ENCODE data around the gene PASK. TPM values are rescaled to one million over a fixed set of nuclear protein-coding genes. Genes with fewer than 3 reads are reported as not detected.

Gene PASK
- total and polyA plus RNA-seq, 7 experiments from 2014 or later: 15.0 to 160 (median 78.3) TPM

DNA sequence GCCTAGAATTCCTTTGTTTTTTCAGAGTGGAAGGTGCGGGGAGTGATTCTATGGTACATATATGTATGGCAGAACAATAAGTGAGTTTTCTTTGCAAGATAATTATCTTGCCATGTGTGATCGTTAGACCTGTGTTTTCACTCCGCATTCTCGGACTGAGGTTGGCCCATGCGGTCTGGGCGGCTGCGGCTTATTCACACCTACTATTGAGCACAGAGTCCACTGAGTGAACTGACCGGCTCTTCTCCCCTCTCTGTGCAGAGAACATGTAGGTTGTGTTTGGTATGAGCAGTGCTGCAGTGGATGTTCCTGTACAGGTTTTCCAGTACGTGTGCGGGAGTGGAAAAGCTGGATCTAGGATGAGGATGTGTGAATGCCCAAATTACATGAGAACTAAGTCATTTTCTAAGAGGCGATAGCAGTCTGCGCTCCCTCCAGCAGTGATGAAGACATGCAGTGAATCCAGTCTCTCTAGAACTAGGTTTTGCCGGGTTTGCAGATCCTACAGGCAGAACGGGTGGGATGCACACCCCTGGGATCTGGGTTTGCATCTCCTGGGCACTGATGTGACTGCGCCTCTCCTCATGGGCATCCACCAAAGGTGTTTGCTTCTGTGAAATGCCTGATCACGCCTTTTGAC is 74.3 kb downstream of the PASK start:
- H3K4me1 ChIP-seq (ENCODE audit: control insufficient read depth in 2 of 2, insufficient read depth in 2 of 2, low read length in 2 of 2): no peaks in the 10 kb centered on the region
- no peaks in the 10 kb centered on the region for H3K27me3 ChIP-seq (ENCODE audit: control insufficient read depth in 2 of 2, insufficient read depth in 2 of 2, low read length in 2 of 2)
- Mint-ChIP-seq H3K9me3 (no peaks in the 10 kb centered on the region), H3K36me3 (peaks cover 0 to 12% (median 3%) of the 10 kb centered on the region in 5 donors), H3K27ac (peak overlapping the region in 1 of 9 donors; percentile 34), H3K4me3 (no peak overlapping the region), H3K27me3 (no peaks in the 10 kb centered on the region), H3K4me1 (peaks cover 0 to 21% (median 14%) of the 10 kb centered on the region in 7 donors)
- ATAC-seq: no peak
- peaks cover 0 to 23% (median 4%) of the 10 kb centered on the region in 3 experiments for H3K36me3 ChIP-seq (ENCODE audit: control insufficient read depth in 2 of 3, insufficient read depth in 3 of 3, low read length in 3 of 3)
- no peak for DNase-seq
- ChIA-PET POLR2A (no interaction called here), CTCF (no interaction called here)
- H3K27ac ChIP-seq (ENCODE audit: low read depth, low read length): no peak overlapping the region
- intact Hi-C loops (cut with micrococcal nuclease): loop anchor here (5.0 to 10.0 kb wide), 3 partner anchors 60 to 142 kb away; no protein-coding TSS in a partner anchor
- H3K9me3 ChIP-seq (ENCODE audit: control insufficient read depth in 2 of 3, low read length in 3 of 3): no peaks in the 10 kb centered on the region
- no peak overlapping the region for H3K4me3 ChIP-seq (ENCODE audit: low read length)

DNA sequence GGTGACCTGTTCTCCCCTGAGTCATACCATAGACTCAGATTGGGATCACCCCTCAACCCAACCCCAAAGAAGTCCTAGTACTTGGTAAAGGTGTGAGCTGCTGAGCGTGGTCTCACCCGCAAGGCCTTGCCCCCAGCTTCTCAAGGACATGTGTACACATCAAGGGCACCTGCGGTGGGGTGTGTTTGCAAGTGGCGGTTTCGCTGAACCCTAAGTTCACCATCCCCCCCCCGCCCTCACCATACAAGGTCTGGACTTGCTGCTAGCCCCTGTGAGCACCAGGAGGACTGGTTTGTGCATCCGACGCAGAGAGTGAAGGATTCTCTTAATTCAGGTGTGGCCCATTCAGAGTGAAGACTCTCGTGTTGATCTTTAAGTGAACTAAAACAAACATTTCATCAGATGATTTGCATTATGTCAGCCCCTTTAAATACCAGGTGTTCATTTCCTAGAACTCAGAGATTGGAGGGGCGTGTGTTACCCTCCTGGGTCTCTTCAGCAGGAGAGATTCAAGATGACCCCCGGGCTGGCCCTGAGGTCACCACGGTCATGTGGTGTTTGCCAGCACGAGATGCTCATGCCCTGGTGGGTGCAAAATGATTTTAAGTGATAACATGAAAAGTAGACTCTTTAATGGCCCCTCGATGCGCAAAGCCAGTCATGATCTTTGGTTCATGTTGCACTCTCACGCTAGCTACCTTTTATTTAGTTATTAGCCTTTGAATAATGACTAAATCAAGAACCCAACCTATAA is 75.0 kb downstream of the PASK start:
- Mint-ChIP-seq H3K27ac (peak overlapping the region in 2 of 9 donors; percentile 55 to 58), H3K27me3 (no peaks in the 10 kb centered on the region), H3K9me3 (no peaks in the 10 kb centered on the region), H3K36me3 (peaks cover 0 to 12% (median 3%) of the 10 kb centered on the region in 5 donors), H3K4me3 (no peak overlapping the region), H3K4me1 (peaks cover 0 to 17% (median 14%) of the 10 kb centered on the region in 7 donors)
- no peak for ATAC-seq
- Histone ChIP-seq H3K27ac (ENCODE audit: low read depth, low read length) (no peak overlapping the region), H3K9me3 (ENCODE audit: control insufficient read depth in 2 of 3, low read length in 3 of 3) (no peaks in the 10 kb centered on the region), H3K4me3 (ENCODE audit: low read length) (no peak overlapping the region), H3K27me3 (ENCODE audit: control insufficient read depth in 2 of 2, insufficient read depth in 2 of 2, low read length in 2 of 2) (no peaks in the 10 kb centered on the region), H3K4me1 (ENCODE audit: control insufficient read depth in 2 of 2, insufficient read depth in 2 of 2, low read length in 2 of 2) (no peaks in the 10 kb centered on the region), H3K36me3 (ENCODE audit: control insufficient read depth in 2 of 3, insufficient read depth in 3 of 3, low read length in 3 of 3) (peaks cover 0 to 23% (median 4%) of the 10 kb centered on the region in 3 experiments)
- POLR2A ChIA-PET: interaction anchor here (1.3 to 1.7 kb wide), 2 partner anchors 12 to 16 kb away, joined by 3 to 5 read pairs; no protein-coding TSS in a partner anchor
- CTCF ChIA-PET: no interaction called here
- no peak for DNase-seq
- intact Hi-C loops (cut with micrococcal nuclease): loop anchor here in 1 of 2 donors (10.0 kb wide), 1 partner anchor 59 kb away; no protein-coding TSS in a partner anchor

DNA sequence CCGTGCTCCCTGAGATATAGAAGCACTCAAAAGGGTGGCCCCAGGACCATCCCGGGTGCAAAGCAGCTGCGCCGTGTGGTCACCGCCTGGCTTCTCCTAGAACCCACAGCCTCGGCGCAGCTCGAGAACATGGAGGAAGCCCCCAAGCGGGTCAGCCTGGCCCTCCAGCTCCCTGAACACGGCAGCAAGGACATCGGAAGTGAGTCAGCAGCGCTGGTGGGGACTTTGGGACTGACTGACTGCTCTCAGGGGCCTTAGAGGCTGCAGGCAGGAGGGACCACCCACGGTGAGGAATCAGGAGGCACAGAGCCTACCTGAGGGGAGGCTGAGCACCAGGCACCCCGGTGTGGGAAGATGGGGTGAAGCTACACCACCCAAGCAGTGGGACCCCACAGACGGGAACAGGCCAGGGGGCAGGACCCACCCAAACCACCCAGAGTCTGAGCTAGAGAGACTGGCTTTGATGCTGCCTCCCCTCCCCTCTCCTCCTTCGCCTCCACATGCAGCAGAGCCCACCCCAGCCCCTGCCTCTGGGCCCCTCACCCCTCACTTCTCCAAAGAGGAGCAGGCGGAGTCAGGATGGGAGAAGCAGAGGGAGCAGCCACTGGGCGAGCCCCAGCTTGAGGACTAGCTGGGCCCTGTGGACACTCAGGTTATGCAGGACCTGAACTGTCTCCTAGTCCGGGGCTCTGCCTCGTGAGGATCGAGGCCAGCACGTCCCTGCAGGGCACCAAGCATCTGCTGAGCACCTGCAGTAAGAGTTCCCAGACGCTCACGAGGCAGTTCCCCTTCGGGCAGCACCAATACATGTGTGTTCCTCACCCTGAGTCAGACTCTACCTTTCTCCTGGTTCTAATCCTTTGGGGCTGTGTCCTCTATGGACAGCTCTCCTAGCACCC is 75.9 kb downstream of the PASK start:
- Histone ChIP-seq H3K4me1 (ENCODE audit: control insufficient read depth in 2 of 2, insufficient read depth in 2 of 2, low read length in 2 of 2) (no peaks in the 10 kb centered on the region), H3K36me3 (ENCODE audit: control insufficient read depth in 2 of 3, insufficient read depth in 3 of 3, low read length in 3 of 3) (peaks cover 0 to 23% (median 4%) of the 10 kb centered on the region in 3 experiments), H3K4me3 (ENCODE audit: low read length) (no peak overlapping the region), H3K27ac (ENCODE audit: low read depth, low read length) (no peak overlapping the region), H3K9me3 (ENCODE audit: control insufficient read depth in 2 of 3, low read length in 3 of 3) (no peaks in the 10 kb centered on the region), H3K27me3 (ENCODE audit: control insufficient read depth in 2 of 2, insufficient read depth in 2 of 2, low read length in 2 of 2) (no peaks in the 10 kb centered on the region)
- peaks cover 0 to 12% (median 3%) of the 10 kb centered on the region in 5 donors for H3K36me3 Mint-ChIP-seq
- no peak overlapping the region for H3K4me3 Mint-ChIP-seq
- ChIA-PET CTCF (no interaction called here), POLR2A (interaction anchor here (1.3 to 1.7 kb wide), 2 partner anchors 13 to 16 kb away, joined by 3 to 5 read pairs; no protein-coding TSS in a partner anchor)
- intact Hi-C loops (cut with micrococcal nuclease): loop anchor here in 1 of 2 donors (10.0 kb wide), 1 partner anchor 59 kb away; no protein-coding TSS in a partner anchor
- ATAC-seq: no peak
- no peaks in the 10 kb centered on the region for H3K9me3 Mint-ChIP-seq
- H3K27ac Mint-ChIP-seq: peak overlapping the region in 1 of 9 donors; percentile 55
- no peaks in the 10 kb centered on the region for H3K27me3 Mint-ChIP-seq
- H3K4me1 Mint-ChIP-seq: peaks cover 0 to 17% (median 11%) of the 10 kb centered on the region in 7 donors
- no peak for DNase-seq

DNA sequence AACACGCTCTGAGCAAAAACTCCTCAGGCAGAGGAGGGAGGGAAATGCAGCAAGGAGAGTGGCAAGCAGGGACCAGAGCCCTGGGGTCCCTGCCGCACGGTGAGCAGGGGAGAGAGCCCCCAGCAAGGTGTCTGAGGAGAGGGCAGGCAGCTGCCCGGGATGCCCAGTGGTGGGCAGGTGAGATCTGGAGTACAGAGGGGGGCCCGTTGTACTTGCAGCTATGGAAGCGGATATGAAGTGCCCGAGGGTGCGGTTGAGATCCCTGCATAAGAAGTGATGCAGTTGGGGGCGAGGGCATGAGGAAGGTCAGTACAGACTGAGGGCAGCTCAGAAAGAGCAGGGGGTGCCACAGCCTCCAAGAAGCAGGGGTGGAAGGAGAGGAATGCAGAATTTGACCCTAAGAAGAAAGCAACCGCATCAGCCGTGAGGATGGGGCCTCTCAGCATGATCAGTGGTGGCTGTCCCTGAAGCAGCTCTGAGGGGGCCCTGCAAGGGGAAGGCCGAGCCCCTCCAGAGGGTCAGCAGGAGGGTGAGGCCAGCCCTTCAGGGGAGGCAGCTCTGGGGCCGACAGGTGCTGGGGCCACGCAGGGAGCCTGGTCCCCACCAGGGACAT is 76.6 kb downstream of the PASK start:
- H3K27me3 Mint-ChIP-seq: no peaks in the 10 kb centered on the region
- intact Hi-C loops (cut with micrococcal nuclease): loop anchor here in 1 of 2 donors (10.0 kb wide), 1 partner anchor 58 kb away; no protein-coding TSS in a partner anchor
- DNase-seq (no peak), ATAC-seq (no peak)
- H3K4me1 ChIP-seq (ENCODE audit: control insufficient read depth in 2 of 2, insufficient read depth in 2 of 2, low read length in 2 of 2): no peaks in the 10 kb centered on the region
- H3K27ac Mint-ChIP-seq: peak overlapping the region in 4 of 9 donors; percentile 43 to 69 (median 66)
- no peaks in the 10 kb centered on the region for H3K9me3 ChIP-seq (ENCODE audit: control insufficient read depth in 2 of 3, low read length in 3 of 3)
- peak overlapping the region in 1 of 10 donors; percentile 32 for H3K4me3 Mint-ChIP-seq
- H3K4me1 Mint-ChIP-seq: peaks cover 0 to 9% (median 5%) of the 10 kb centered on the region in 7 donors
- no peak overlapping the region for H3K4me3 ChIP-seq (ENCODE audit: low read length)
- H3K36me3 ChIP-seq (ENCODE audit: control insufficient read depth in 2 of 3, insufficient read depth in 3 of 3, low read length in 3 of 3): peaks cover 0 to 23% (median 4%) of the 10 kb centered on the region in 3 experiments
- POLR2A ChIA-PET: interaction anchor here (1.7 kb wide), 1 partner anchor 17 kb away, joined by 5 read pairs; no protein-coding TSS in a partner anchor
- peaks cover 0 to 12% (median 3%) of the 10 kb centered on the region in 5 donors for H3K36me3 Mint-ChIP-seq
- CTCF ChIA-PET: interaction anchor here (0.6 kb wide), 1 partner anchor 60 kb away, joined by 3 read pairs; no protein-coding TSS in a partner anchor
- H3K27ac ChIP-seq (ENCODE audit: low read depth, low read length): no peak overlapping the region
- no peaks in the 10 kb centered on the region for H3K9me3 Mint-ChIP-seq
- H3K27me3 ChIP-seq (ENCODE audit: control insufficient read depth in 2 of 2, insufficient read depth in 2 of 2, low read length in 2 of 2): no peaks in the 10 kb centered on the region

DNA sequence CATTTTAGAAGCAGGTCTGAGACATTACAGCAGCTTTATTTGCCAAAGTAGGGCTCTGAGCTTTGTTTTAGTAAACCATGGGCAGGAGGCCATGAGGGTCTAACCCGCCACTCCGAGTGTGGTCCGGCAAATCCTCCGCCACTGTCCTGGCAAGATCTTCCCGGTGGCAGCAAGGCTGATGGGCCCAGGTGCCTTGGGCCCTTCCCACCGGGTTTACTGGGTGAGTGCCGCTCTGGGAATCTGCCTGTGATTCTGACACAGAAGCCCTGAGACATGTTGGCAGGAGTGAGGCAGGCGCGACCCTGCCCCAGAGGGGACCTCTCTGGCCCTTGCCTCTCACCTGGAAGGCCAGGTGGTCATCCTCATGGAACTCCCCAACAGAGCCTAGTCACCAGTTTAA is 77.1 kb downstream of the PASK start:
- Mint-ChIP-seq H3K27me3 (no peaks in the 10 kb centered on the region), H3K36me3 (peaks cover 0 to 12% (median 3%) of the 10 kb centered on the region in 5 donors), H3K9me3 (no peaks in the 10 kb centered on the region), H3K4me1 (peaks cover 0 to 4% (median under 1%) of the 10 kb centered on the region in 7 donors), H3K27ac (no peak overlapping the region), H3K4me3 (peak overlapping the region in 1 of 10 donors; percentile 32)
- no peak overlapping the region for H3K4me3 ChIP-seq (ENCODE audit: low read length)
- ChIA-PET POLR2A (interaction anchor here (1.7 kb wide), 1 partner anchor 18 kb away, joined by 5 read pairs; no protein-coding TSS in a partner anchor), CTCF (no interaction called here)
- no peak overlapping the region for H3K27ac ChIP-seq (ENCODE audit: low read depth, low read length)
- H3K36me3 ChIP-seq (ENCODE audit: control insufficient read depth in 2 of 3, insufficient read depth in 3 of 3, low read length in 3 of 3): peaks cover 0 to 23% (median 4%) of the 10 kb centered on the region in 3 experiments
- intact Hi-C loops (cut with micrococcal nuclease): loop anchor here in 1 of 2 donors (10.0 kb wide), 1 partner anchor 57 kb away; no protein-coding TSS in a partner anchor
- no peaks in the 10 kb centered on the region for H3K27me3 ChIP-seq (ENCODE audit: control insufficient read depth in 2 of 2, insufficient read depth in 2 of 2, low read length in 2 of 2)
- ATAC-seq (no peak), DNase-seq (no peak)
- no peaks in the 10 kb centered on the region for H3K4me1 ChIP-seq (ENCODE audit: control insufficient read depth in 2 of 2, insufficient read depth in 2 of 2, low read length in 2 of 2)
- no peaks in the 10 kb centered on the region for H3K9me3 ChIP-seq (ENCODE audit: control insufficient read depth in 2 of 3, low read length in 3 of 3)
